ENCODE data around the gene KCNH1. TPM values are rescaled to one million over a fixed set of nuclear protein-coding genes. Genes with fewer than 3 reads are reported as not detected.

The KCNH1 gene
- total RNA-seq, 1 donor from 2014 or later = 15.5 TPM

DNA sequence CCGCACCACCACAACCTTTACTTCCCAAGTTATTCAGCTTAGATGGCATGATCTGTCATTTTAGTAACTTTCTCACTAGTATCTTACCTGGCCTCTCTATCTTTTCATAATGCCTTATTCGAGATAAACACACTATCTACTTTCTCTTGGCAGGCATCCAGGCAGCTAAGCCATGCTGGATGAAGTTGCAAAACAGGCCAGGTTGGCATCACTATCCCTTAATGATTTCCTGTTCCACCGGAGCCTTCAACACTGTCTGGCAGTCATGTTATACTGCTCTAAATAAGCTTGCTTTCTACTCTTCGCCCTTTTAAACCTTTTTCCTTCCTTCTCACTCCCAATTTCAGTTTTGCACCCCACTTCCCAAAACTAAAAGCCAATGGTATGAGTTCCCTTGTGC is 12.0 kb upstream of the KCNH1 start:
- FAIRE-seq (no peak), DNase-seq (ENCODE audit: low read depth) (no peak)
- no peak for TF ChIP-seq EZH2 (IDR thresholded peaks at IDR 0.05; ENCODE audit: insufficient read depth, low read length)
- TF ChIP-seq CTCF (IDR thresholded peaks at IDR 0.05; ENCODE audit: insufficient read depth, low read depth, low read length) = no peak
- Histone ChIP-seq H3K4me3 (ENCODE audit: insufficient read depth, low read depth, low read length) (no peak overlapping the region), H3K4me2 (ENCODE audit: low read length) (no peak overlapping the region), H3K9me3 (ENCODE audit: insufficient read depth, low read depth, low read length) (no peaks in the 10 kb centered on the region), H3K9ac (ENCODE audit: low read length) (no peak overlapping the region), H3K27me3 (ENCODE audit: insufficient read depth, low read length) (no peaks in the 10 kb centered on the region), H3K4me1 (ENCODE audit: insufficient read depth, low read length) (no peaks in the 10 kb centered on the region), H3K36me3 (ENCODE audit: insufficient read depth, low read length) (no peaks in the 10 kb centered on the region), H2AFZ (ENCODE audit: low read depth, low read length) (no peak overlapping the region), H3K79me2 (ENCODE audit: insufficient read depth, low read length) (no peaks in the 10 kb centered on the region), H3K27ac (ENCODE audit: low read depth, low read length) (no peak overlapping the region), H4K20me1 (ENCODE audit: insufficient read depth, low read length) (no peaks in the 10 kb centered on the region)
- H3K27me3 Mint-ChIP-seq (ENCODE audit: low read depth, unreplicated experiment) = no peaks in the 10 kb centered on the region
- H3K36me3 Mint-ChIP-seq (ENCODE audit: low read depth, unreplicated experiment) = no peaks in the 10 kb centered on the region
- H3K4me3 Mint-ChIP-seq (ENCODE audit: unreplicated experiment) = no peak overlapping the region
- no peak overlapping the region for H3K27ac Mint-ChIP-seq (ENCODE audit: unreplicated experiment)
- H3K4me1 Mint-ChIP-seq (ENCODE audit: low read depth, unreplicated experiment) = no peaks in the 10 kb centered on the region
- H3K9me3 Mint-ChIP-seq (ENCODE audit: unreplicated experiment) = peaks cover 3% of the 10 kb centered on the region

- FAIRE-seq (peak; percentile 98), DNase-seq (ENCODE audit: low read depth) (peak; percentile 55)
- Mint-ChIP-seq H3K27me3 (ENCODE audit: low read depth, unreplicated experiment) (peaks cover 9% of the 10 kb centered on the region), H3K9me3 (ENCODE audit: unreplicated experiment) (peaks cover 4% of the 10 kb centered on the region), H3K36me3 (ENCODE audit: low read depth, unreplicated experiment) (no peaks in the 10 kb centered on the region), H3K27ac (ENCODE audit: unreplicated experiment) (no peak overlapping the region), H3K4me3 (ENCODE audit: unreplicated experiment) (no peak overlapping the region), H3K4me1 (ENCODE audit: low read depth, unreplicated experiment) (peaks cover 5% of the 10 kb centered on the region)
- H3K4me2 ChIP-seq (ENCODE audit: low read length) = no peak overlapping the region
- H3K36me3 ChIP-seq (ENCODE audit: insufficient read depth, low read length) = no peaks in the 10 kb centered on the region
- H3K9ac ChIP-seq (ENCODE audit: low read length) = no peak overlapping the region
- no peaks in the 10 kb centered on the region for H3K79me2 ChIP-seq (ENCODE audit: insufficient read depth, low read length)
- peaks cover 12% of the 10 kb centered on the region for H3K27me3 ChIP-seq (ENCODE audit: insufficient read depth, low read length)
- no peak overlapping the region for H3K4me3 ChIP-seq (ENCODE audit: insufficient read depth, low read depth, low read length)
- no peak overlapping the region for H2AFZ ChIP-seq (ENCODE audit: low read depth, low read length)
- H4K20me1 ChIP-seq (ENCODE audit: insufficient read depth, low read length) = no peaks in the 10 kb centered on the region
- TF ChIP-seq CTCF (IDR thresholded peaks at IDR 0.05; ENCODE audit: insufficient read depth, low read depth, low read length) (peak; percentile 73), EZH2 (IDR thresholded peaks at IDR 0.05; ENCODE audit: insufficient read depth, low read length) (no peak)
- no peaks in the 10 kb centered on the region for H3K4me1 ChIP-seq (ENCODE audit: insufficient read depth, low read length)
- H3K27ac ChIP-seq (ENCODE audit: low read depth, low read length) = no peak overlapping the region
- no peaks in the 10 kb centered on the region for H3K9me3 ChIP-seq (ENCODE audit: insufficient read depth, low read depth, low read length)
These were observed 1.5 kb upstream of the KCNH1 start for GRCh38 chr1:211135342-211135950.

DNA sequence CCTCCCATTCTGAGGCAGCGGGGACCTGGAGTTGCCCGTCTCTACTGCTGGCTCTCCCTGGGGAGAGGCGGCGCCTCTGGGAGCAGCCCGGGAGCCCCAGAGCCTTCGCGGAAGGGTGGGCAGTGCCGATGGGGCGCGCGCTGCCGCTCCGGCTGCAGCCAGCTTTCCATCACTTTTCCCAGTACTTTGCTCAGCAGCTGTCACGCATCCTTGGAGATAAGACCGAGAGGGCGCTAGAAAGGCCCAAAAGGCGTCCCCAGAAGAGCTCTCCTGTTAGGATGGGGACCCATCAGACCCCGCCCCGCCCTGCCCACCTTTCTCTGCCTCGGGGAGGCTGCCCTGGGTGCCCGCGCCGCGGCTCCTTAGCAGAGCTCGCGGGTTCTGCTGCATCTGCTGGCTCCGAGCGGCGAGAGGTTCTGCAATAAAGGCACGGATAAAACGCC is 534 bp downstream of the KCNH1 start:
- Histone ChIP-seq H3K36me3 (ENCODE audit: insufficient read depth, low read length) (no peaks in the 10 kb centered on the region), H2AFZ (ENCODE audit: low read depth, low read length) (peak overlapping the region; percentile 74), H3K9ac (ENCODE audit: low read length) (peak overlapping the region; percentile 55), H3K4me3 (ENCODE audit: insufficient read depth, low read depth, low read length) (peak overlapping the region; percentile 62), H3K4me1 (ENCODE audit: insufficient read depth, low read length) (no peaks in the 10 kb centered on the region), H3K9me3 (ENCODE audit: insufficient read depth, low read depth, low read length) (no peaks in the 10 kb centered on the region), H3K27me3 (ENCODE audit: insufficient read depth, low read length) (peaks cover 12% of the 10 kb centered on the region), H3K79me2 (ENCODE audit: insufficient read depth, low read length) (no peaks in the 10 kb centered on the region), H3K4me2 (ENCODE audit: low read length) (peak overlapping the region; percentile 92), H4K20me1 (ENCODE audit: insufficient read depth, low read length) (no peaks in the 10 kb centered on the region), H3K27ac (ENCODE audit: low read depth, low read length) (no peak overlapping the region)
- no peaks in the 10 kb centered on the region for H3K36me3 Mint-ChIP-seq (ENCODE audit: low read depth, unreplicated experiment)
- H3K9me3 Mint-ChIP-seq (ENCODE audit: unreplicated experiment) = no peaks in the 10 kb centered on the region
- H3K4me1 Mint-ChIP-seq (ENCODE audit: low read depth, unreplicated experiment) = peaks cover 7% of the 10 kb centered on the region
- TF ChIP-seq CTCF (IDR thresholded peaks at IDR 0.05; ENCODE audit: insufficient read depth, low read depth, low read length) = no peak
- peak; percentile 26 for TF ChIP-seq EZH2 (IDR thresholded peaks at IDR 0.05; ENCODE audit: insufficient read depth, low read length)
- peak overlapping the region; percentile 88 for H3K4me3 Mint-ChIP-seq (ENCODE audit: unreplicated experiment)
- H3K27me3 Mint-ChIP-seq (ENCODE audit: low read depth, unreplicated experiment) = peaks cover 13% of the 10 kb centered on the region
- no peak for FAIRE-seq
- DNase-seq (ENCODE audit: low read depth) = no peak
- no peak overlapping the region for H3K27ac Mint-ChIP-seq (ENCODE audit: unreplicated experiment)

All from astrocyte (in vitro differentiated cells and primary cell).